RWPE2 (cell line): ENCODE measurements around the gene ECE1.
"Not testable (repeated sequence)": the region's sequence is repeated elsewhere in the genome, so short reads cannot be mapped to it uniquely, and the experiment has no call there.

ENCODE experiments used
- ATAC-seq: fragments of 200-7000 bp; cut with Tn5 transposase; 3 replicates; pipeline ENCODE4 v1.9.1; 2021; ENCODE audit warnings: low read depth
- DNase-seq: peaks from one replicate; pipeline ENCODE4 v3.0.0-alpha.2; 2020; ENCODE audit warnings: low spot score
- H3K27ac ChIP-seq: fragments of 450-650 bp; 2 replicates; pipeline ENCODE4 v1.5.1; 2017; ENCODE audit warnings: mild to moderate bottlenecking; ENCODE audit not compliant: poor library complexity, severe bottlenecking
- H3K27me3 ChIP-seq: fragments of 250-450 bp; sonication (Bioruptor Pico); 2 replicates; pipeline ENCODE4 v1.5.1; 2021; ENCODE audit warnings: mild to moderate bottlenecking, moderate library complexity; ENCODE audit not compliant: insufficient read depth, poor library complexity, severe bottlenecking
- H3K36me3 ChIP-seq: fragments of 250-450 bp; sonication (Bioruptor Pico); 2 replicates; pipeline ENCODE4 v1.5.1; 2020; ENCODE audit warnings: low read depth, mild to moderate bottlenecking, moderate library complexity
- H3K4me1 ChIP-seq: fragments of 250-450 bp; sonication (Bioruptor Pico); 2 replicates; pipeline ENCODE4 v1.5.1; 2021; ENCODE audit warnings: mild to moderate bottlenecking, moderate library complexity; ENCODE audit not compliant: insufficient read depth, poor library complexity, severe bottlenecking
- H3K4me3 ChIP-seq: fragments of 250-450 bp; sonication (Bioruptor Pico); 2 replicates; pipeline ENCODE4 v1.5.1; 2021; ENCODE audit warnings: mild to moderate bottlenecking, moderate library complexity; ENCODE audit not compliant: severe bottlenecking
- H3K9me3 ChIP-seq: fragments of 250-450 bp; sonication (Bioruptor Pico); 2 replicates; pipeline ENCODE4 v1.5.1; 2021; ENCODE audit warnings: mild to moderate bottlenecking, moderate library complexity; ENCODE audit not compliant: severe bottlenecking
- CTCF ChIP-seq: fragments of 450-650 bp; IDR thresholded peaks from one replicate; pipeline ENCODE4 v1.5.1; 2017; ENCODE audit warnings: mild to moderate bottlenecking, moderate library complexity; ENCODE audit not compliant: poor library complexity, severe bottlenecking

Gene ECE1

GRCh38 chr1:21229246-21230000, 60.8 kb downstream of the ECE1 start:
- H3K36me3 ChIP-seq, result peaks cover 12% of the 10 kb centered on the region
- TF ChIP-seq CTCF, result no peak
- no peaks in the 10 kb centered on the region for H3K9me3 ChIP-seq
- ATAC-seq (peak; percentile 49; the same call in 1 of the 3 replicates), DNase-seq (no peak)
- H3K4me1 ChIP-seq, result no peaks in the 10 kb centered on the region
- H3K27ac ChIP-seq, result no peak overlapping the region
- no peak overlapping the region for H3K4me3 ChIP-seq
- H3K27me3 ChIP-seq, result no peaks in the 10 kb centered on the region

- not testable (repeated sequence) for ATAC-seq, H3K27me3 ChIP-seq, H3K27ac ChIP-seq, H3K4me3 ChIP-seq, H3K4me1 ChIP-seq, H3K9me3 ChIP-seq, DNase-seq
- H3K36me3 ChIP-seq, result peaks cover 17% of the 10 kb centered on the region
These were observed 62.0 kb downstream of the ECE1 start for GRCh38 chr1:21228224-21228623.

GRCh38 chr1:21225065-21225464, 65.2 kb downstream of the ECE1 start:
- ATAC-seq, result no peak
- no peak overlapping the region for H3K27ac ChIP-seq
- 0 out of 2 replicates have a peak, but pooled peaks cover 9% of the 10 kb centered on the region for H3K36me3 ChIP-seq
- TF ChIP-seq CTCF, result no peak
- no peaks in the 10 kb centered on the region for H3K9me3 ChIP-seq
- no peak for DNase-seq
- no peak overlapping the region for H3K4me3 ChIP-seq
- H3K27me3 ChIP-seq, result no peaks in the 10 kb centered on the region
- H3K4me1 ChIP-seq, result no peaks in the 10 kb centered on the region

GRCh38 chr1:21220815-21221214, 69.4 kb downstream of the ECE1 start:
- Histone ChIP-seq H3K36me3 (0 out of 2 replicates have a peak, but pooled peaks cover 12% of the 10 kb centered on the region), H3K27me3 (no peaks in the 10 kb centered on the region), H3K9me3 (no peaks in the 10 kb centered on the region), H3K4me3 (no peak overlapping the region), H3K27ac (no peak overlapping the region), H3K4me1 (no peaks in the 10 kb centered on the region)
- no peak for DNase-seq
- TF ChIP-seq CTCF, result no peak
- ATAC-seq, result no peak

- ATAC-seq, result no peak
- no peak overlapping the region for H3K27ac ChIP-seq
These were observed 70.6 kb downstream of the ECE1 start for GRCh38 chr1:21219674-21220073.

More at GRCh38 chr1:21219674-21220073, 70.6 kb downstream of the ECE1 start:
- 0 out of 2 replicates have a peak, but pooled peaks cover 10% of the 10 kb centered on the region for H3K36me3 ChIP-seq
- H3K27me3 ChIP-seq, result no peaks in the 10 kb centered on the region
- no peaks in the 10 kb centered on the region for H3K4me1 ChIP-seq
- DNase-seq, result no peak
- no peaks in the 10 kb centered on the region for H3K9me3 ChIP-seq
- TF ChIP-seq CTCF, result no peak
- no peak overlapping the region for H3K4me3 ChIP-seq
